NCI-H128 (cell line): ENCODE results near the gene PATJ.
"Not testable (repeated sequence)": the region's sequence is repeated elsewhere in the genome, so short reads cannot be mapped to it uniquely, and the experiment has no call there.

Experiments used
- DNase-seq: peaks from one replicate; lab custom pipeline; 2025; ENCODE audit not compliant: unreplicated experiment; lab: John Stamatoyannopoulos, UW

PATJ gene

DNA sequence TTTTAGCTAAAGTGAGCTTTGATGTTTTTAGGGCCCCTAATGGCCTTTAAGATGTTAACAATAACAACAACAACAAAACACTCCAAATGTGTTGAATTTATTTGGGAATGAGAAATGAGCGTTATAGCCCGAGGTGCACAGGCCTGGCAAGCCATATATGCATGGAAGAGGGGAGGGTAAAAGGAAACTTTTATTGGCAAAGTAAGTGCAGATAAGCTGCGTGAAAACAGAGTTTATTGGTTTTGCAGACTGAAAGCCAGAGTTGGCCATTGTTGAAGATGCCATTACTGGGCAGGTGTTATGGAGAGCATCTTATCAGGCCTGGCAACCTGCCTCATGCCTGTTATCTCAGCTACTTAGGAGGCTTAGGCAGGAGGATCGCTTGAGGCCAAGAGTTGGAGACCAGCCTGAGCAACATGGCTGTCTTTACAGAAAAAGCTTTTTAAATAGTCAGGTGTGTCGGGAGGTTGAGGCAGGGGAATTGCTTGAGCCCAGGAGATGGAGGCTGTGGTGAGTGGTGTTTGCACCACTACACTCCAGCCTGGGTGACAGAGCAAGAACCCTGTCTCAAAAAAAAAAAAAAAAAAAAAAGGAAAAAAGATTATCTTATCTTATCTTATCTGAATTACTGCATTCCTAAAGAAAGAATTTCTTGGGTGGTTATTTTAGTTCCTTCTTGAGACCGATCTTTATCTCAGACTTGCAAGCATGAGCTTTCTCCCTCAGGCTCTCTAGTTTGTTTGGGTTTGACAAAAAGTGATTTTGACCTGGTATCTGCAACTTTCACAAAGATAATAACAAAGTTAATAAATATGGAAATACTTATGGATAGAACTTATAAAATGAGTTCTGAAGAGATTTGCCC lies 1.7 kb downstream of the PATJ start:
- DNase-seq: no peak

DNA sequence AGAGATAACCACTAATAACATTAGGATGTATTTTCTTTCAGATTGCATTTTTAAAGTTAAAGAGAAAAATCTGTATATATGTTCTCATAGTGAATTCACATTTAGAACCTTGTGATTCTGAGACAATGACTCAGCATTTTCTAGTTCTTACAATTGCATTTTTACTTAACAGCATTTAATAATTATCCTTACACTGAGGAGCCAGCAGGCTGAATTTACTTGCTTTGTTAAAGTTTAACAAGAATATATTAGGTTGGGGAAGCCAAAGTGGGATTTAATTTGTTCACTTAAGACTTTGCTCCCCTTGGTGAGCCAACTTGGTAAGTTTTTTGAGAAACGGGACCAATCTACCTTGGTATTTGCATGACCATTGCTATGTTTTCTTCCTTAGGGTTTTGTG lies 4.5 kb downstream of the PATJ start:
- DNase-seq: no peak

DNA sequence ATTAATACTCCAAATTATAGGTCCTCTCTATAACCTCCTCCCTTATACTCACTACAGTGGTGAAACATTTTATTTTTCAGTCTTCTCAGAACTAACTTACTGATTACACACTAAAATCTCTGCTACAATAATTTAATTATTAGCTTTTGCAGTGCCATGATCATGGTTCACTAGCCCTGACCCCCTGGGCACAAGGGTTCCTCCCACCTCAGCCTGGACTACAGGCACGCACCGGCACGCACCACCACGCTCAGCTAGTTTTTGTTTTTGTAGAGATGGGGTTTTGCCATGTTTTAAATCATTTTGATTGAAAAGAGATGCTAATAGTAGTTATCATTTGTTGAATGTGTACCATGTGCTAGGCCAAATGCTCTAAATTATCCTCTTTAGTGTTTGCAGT lies 6.3 kb downstream of the PATJ start:
- no peak for DNase-seq

- DNase-seq: no peak
Observed at GRCh38 chr1:61749574-61749973, 7.3 kb downstream of the PATJ start.

- no peak for DNase-seq
Observed at GRCh38 chr1:61752921-61753389, 10.7 kb downstream of the PATJ start.

- no peak for DNase-seq
Observed at GRCh38 chr1:61753998-61754508, 11.8 kb downstream of the PATJ start.

DNA sequence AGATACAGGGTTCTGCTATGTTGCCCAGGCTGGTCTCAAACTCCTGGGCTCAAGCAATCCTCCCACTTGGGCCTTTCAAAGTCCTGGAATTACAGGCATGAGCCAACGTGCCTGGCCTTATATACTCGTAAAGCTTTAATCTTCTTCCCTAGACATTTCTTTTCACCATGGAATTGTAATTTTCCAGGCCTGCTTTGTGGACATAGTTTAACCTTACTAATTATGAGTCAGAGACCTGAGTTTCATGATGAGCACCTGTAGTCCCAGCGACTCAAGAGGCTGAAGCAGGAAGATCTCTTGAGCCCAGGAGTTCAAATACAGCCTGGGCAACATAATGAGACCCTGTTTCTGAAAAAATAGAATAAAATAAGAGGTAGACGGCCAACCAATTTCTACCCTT lies 12.3 kb downstream of the PATJ start:
- DNase-seq: no peak

GRCh38 chr1:61756773-61757172 lies 14.5 kb downstream of the PATJ start:
- no peak for DNase-seq

DNA sequence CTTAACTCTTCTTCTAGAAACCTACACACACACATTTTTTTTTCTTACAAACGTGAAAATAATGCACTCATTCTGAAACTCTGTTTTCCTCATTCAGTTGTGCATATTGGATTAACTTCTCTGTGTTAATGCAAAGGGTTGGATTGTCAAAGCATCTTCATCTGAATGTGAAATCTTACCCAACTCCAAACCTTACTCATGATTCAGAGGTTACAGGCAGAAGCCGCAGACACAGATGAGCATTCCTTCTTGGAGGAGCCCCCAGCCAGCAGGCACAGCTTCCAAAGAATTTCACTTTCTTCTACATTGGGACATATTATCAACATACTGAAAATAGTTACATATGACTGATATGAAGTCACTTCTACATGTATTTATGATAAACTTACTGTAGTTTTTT lies 15.7 kb downstream of the PATJ start:
- DNase-seq: no peak

DNA sequence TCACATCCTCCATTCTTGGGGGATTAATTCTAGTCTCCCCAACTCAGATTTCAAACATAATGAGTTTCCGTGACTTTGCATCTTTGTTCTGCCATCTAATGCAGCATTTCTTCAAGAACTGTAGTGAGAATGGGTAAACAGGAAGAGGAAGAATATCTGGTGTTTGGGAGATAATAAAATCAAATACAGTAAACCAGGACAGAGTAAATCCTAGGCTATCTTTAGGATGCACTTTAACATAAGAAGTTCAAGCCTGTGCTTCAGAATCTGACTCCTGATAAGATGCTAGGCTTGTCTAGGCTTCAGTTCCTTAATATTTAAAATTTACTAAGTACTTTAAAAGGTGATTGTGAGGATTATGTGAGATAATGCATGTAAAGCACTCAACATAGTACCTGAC lies 27.9 kb downstream of the PATJ start:
- DNase-seq: no peak

- DNase-seq: no peak
Observed at GRCh38 chr1:61776091-61776490, 33.8 kb downstream of the PATJ start.

DNA sequence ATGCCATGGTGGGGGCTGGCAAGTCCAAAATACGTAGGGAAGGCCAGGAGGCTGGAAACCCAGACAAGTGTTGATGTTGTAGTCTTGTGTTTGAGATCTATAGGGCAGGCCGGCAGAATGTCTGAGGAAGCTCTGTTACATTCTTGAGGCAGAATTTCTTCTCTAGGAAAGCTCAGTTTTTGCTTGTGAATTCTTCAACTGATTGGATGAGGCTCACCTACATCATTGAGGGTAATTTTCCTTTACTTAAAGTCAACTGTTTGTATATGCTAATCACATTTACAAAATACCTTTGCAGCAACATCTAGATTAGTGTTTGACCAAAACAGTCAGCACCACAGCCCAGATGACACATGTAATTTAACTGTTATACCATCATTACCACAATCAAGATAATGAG lies 37.0 kb downstream of the PATJ start:
- no peak for DNase-seq

DNA sequence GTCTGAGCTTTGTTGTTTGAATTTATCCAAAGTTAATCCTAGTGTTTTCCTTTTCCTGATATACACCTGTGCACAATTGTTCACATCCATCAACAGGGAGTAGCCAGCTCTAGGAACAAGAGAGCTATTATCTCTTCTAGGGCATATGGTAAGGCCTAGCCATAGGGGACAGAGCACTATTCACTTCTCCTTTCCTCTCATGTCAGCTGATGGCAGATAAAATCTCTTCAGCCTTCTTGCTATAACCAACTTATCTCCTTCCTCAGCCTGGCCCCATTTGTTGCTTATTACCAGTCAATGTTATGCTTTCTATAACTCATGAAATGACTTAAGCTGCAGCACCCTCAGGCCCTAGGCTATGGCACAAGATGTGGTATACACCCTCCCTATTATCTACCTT lies 38.9 kb downstream of the PATJ start:
- no peak for DNase-seq

DNA sequence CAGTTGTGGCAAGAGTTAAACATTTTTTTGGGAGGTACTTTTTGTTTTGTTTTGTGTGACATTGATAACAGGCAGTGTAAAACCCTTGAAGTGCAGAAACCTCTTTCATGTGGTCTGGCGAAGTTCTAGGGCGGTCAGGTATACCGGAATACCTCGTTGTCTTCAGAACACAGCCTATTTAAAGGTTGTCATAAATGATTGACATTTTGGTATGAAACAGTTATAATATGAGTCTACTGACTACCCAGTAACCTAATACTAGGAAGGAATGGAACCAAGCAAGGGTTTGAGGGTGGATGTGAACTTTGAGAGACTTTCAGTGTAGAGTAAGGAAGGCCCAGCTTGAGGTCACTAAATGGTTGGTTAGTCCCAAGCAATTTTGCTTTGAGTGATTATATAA lies 40.5 kb downstream of the PATJ start:
- no peak for DNase-seq

DNA sequence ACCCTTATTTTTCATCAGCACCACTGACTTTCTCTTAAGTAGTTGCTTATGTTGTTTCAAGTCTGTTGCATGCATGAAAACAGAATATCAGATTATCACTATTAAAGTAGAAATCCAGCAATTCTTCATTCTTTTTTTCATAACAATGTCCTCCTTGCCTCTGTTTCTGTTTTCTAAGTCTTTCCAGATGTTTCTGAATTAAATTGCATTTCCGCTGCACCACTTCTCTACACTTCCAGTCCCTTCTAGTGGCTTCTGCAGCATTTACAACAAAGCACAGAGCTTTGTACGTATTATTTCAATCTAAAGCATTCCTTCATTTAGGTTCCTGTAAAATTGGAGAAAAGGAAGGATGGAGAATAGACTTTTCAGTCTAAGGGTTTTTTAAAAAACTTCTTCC lies 42.4 kb downstream of the PATJ start:
- no peak for DNase-seq

- no peak for DNase-seq
Observed at GRCh38 chr1:61790837-61791236, 48.6 kb downstream of the PATJ start.

- DNase-seq: no peak
Observed at GRCh38 chr1:61797045-61797755, 54.9 kb downstream of the PATJ start.

DNA sequence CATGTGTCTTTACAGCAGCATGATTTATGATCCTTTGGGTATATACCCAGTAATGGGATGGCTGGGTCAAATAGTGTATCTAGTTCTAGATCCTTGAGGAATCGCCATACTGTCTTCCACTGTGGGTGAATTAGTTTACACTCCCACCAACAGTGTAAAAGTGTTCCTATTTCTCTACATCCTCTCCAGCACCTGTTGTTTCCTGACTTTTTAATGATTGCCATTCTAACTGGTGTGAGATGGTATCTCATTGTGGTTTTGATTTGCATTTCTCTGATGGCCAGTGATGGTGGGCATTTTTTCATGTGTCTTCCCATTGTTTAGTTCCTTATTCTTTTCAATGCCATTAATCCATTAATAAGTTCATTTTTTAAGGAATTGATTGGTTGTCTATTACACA lies 58.8 kb downstream of the PATJ start:
- DNase-seq: not testable (repeated sequence)

DNA sequence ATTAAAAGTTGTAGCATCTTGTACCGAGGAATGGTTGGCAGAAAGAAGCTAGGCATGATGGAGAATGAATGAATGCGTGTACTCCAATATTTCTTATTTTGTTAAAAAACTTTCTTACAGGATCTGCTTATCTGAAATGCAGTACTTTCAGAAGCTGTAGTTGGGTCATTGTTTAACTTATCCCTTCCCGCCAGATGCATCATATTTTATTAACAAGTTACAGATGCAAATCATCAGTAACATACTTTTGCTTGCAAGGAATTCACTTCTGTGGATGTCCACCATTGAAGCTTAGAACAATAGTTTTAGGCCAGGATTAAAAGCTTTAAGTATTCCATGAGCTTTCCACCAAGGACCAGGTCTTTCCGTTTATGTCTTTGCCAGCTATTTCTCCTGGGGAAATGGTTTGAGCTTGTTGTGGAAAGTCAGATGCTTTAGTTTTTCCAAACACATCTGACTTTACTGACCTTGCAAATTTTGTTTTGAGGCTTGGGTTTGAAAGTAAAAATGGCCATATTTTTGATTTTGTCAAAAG lies 65.4 kb downstream of the PATJ start:
- no peak for DNase-seq

DNA sequence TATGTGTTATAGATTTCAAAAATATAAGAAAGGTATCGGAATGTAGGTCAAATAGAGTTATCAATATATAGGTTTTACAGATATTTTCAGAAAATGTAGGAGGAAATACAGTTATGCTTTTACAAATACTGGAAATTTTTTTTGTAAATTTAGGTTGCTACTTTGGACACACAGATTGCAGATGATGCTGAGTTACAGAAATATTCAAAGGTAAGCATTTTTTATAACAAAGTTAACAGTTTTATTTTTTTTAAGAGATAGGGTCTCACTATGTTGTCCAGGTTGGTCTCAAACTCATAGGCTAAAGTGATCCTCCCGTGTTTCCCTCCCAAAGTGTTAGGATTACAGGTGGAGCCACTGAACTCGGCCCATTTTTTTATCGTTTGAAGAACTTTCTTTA lies 66.0 kb downstream of the PATJ start:
- no peak for DNase-seq

- no peak for DNase-seq
Observed at GRCh38 chr1:61808968-61809367, 66.7 kb downstream of the PATJ start.

DNA sequence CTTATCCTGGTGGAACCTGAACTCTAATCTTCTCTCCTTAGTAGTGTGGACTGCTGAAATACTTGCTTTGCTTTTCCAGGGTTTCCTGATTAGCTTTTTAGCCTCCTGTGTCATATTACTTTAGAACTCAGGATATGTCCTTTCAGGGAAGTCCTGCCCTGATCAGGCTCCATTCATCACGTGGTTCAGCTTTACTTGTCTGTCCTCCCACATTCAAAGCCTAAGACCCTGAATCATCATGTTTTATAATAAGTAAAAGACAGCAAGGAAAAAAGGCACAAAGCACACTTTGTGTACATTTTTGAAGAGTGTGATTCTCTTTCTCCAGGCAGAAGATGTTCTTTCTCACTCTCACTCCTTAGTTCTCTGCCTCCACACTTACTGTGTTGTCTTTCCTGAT lies 70.6 kb downstream of the PATJ start:
- DNase-seq: no peak
